NCI-H2171 treated with DMSO at 0.1 percent for 48 hours (cell line): Measurements from ENCODE around the gene MAML1.
A peak's percentile ranks its signal among the peaks of the same experiment; 100 is the strongest.
"Not testable (repeated sequence)": the region's sequence is repeated elsewhere in the genome, so short reads cannot be mapped to it uniquely, and the experiment has no call there.

Source experiments
- DNase-seq: peaks from one replicate; lab custom pipeline; 2025; lab: John Stamatoyannopoulos, UW

Gene MAML1, protein sequence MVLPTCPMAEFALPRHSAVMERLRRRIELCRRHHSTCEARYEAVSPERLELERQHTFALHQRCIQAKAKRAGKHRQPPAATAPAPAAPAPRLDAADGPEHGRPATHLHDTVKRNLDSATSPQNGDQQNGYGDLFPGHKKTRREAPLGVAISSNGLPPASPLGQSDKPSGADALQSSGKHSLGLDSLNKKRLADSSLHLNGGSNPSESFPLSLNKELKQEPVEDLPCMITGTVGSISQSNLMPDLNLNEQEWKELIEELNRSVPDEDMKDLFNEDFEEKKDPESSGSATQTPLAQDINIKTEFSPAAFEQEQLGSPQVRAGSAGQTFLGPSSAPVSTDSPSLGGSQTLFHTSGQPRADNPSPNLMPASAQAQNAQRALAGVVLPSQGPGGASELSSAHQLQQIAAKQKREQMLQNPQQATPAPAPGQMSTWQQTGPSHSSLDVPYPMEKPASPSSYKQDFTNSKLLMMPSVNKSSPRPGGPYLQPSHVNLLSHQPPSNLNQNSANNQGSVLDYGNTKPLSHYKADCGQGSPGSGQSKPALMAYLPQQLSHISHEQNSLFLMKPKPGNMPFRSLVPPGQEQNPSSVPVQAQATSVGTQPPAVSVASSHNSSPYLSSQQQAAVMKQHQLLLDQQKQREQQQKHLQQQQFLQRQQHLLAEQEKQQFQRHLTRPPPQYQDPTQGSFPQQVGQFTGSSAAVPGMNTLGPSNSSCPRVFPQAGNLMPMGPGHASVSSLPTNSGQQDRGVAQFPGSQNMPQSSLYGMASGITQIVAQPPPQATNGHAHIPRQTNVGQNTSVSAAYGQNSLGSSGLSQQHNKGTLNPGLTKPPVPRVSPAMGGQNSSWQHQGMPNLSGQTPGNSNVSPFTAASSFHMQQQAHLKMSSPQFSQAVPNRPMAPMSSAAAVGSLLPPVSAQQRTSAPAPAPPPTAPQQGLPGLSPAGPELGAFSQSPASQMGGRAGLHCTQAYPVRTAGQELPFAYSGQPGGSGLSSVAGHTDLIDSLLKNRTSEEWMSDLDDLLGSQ

DNA sequence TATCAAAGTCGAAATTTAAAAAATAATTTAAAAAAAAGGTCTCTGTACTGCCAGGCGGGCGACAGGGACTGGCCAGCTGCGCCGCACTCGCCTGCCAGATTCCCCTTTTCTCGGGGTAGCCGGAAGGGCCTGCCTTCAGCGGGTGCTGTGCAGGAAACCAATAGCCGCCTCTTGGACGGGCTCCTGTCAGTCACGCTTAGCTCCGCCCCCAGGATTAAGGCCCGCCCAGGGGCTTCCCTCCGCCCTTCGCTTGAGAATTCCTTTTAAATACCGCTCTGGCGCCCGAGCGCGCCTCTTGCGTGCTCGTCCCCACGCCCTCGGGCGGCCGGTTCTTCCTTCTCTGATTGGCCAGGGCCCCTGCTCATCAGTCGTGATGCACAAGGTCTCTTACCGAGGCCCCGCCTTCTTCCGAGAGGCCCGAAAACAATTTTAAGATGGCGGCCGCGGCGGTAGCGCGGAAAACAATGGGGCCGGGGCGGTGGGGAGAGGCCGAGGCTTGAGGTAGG, at the start of gene MAML1:
MAML1 (plus strand) TSS at position 411 of the 506 bp plus-strand sequence. CDS start 291 bp downstream, outside the sequence.
- peak; percentile 96 for DNase-seq

GRCh38 chr5:179689212-179689611, 43.4 kb upstream of the MAML1 start:
- DNase-seq: not testable (repeated sequence)

- no peak for DNase-seq
Measured at GRCh38 chr5:179694561-179694960, 38.1 kb upstream of the MAML1 start.

- no peak for DNase-seq
Measured at GRCh38 chr5:179696603-179697002, 36.0 kb upstream of the MAML1 start.

GRCh38 chr5:179697108-179697507, 35.5 kb upstream of the MAML1 start:
- DNase-seq: no peak

GRCh38 chr5:179697543-179697942, 35.1 kb upstream of the MAML1 start:
- DNase-seq: not testable (repeated sequence)

DNA sequence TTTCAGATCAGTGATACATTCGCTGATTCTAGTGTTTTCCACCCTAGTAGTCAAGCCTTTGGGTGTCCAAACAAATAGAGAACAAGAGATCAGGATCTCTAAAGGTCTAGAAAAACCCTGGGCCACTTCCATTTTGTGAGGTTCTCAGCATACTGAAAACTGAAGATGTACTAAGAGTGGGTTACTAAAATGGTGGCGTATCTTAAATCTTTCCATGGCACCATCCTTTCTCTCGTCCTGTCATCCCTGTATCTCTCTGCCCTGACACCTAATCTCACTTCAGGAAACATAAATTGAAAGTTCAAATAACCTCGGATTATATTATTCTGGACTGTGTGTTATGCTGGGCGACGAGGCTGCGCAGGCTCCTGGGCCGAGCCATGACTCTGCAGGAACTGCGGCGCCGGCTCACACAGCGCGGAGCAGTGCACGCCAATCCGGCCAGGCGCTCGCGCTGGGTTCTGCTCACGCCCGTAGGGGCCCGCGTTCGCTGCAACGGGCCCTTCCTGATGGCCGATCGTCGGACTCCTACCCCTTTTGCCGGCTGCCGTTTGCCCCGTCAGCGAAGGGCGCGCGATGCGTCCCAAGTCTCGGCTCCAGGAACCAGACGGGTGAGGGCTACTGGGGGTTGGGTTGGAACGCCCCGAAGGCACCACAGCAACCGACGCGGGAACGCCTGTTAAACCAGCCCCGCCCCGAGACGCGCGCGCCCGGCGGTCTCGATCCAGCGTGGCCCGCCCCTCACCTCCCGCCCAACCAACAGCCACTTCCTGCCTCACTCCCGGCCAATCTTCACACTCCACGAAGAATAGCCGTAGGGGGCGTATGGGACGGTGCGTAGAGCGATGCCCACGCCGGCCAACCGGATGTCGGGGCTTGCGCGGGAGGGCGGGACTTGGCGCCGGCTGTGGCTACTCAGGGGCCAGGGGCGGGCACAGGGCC, 34.4 kb upstream of the MAML1 start:
- DNase-seq: peak; percentile 94

DNA sequence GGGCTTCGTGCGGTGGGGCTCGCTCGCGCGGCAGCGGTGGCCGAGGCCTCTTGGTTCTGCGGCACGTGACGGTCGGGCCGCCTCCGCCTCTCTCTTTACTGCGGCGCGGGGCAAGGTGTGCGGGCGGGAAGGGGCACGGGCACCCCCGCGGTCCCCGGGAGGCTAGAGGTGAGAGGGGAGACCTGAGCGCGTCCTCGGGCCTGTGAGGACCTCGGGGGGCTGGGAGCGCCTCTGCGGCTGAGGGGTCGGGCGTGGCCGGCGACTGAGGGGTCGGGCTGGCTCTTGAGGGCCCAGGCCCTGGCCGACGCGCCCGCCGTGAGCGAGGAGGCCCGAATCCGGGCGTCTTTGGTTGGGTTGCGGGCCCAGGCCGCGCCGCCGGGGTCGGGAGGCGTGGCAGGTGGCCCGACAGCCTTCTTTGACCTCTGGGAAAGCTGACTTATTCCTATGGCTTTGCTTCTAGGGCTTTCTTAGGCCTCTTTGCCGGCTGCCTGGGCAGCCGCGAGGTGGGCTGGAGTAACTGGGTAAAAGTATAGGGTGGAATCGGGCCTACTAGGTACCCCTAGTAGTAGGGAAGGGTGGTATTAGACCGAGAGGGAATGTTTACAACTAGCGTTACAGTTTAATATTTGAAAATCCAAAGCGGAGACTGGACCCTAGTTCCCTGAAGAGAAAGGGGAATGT, 33.5 kb upstream of the MAML1 start, which contains the start of gene CANX:
CANX (plus strand) TSS at position 33 of the 681 bp plus-strand sequence. CDS start 6,715 bp downstream, outside the sequence.
- DNase-seq: no peak

GRCh38 chr5:179699616-179700237, 32.9 kb upstream of the MAML1 start:
- DNase-seq: no peak

DNA sequence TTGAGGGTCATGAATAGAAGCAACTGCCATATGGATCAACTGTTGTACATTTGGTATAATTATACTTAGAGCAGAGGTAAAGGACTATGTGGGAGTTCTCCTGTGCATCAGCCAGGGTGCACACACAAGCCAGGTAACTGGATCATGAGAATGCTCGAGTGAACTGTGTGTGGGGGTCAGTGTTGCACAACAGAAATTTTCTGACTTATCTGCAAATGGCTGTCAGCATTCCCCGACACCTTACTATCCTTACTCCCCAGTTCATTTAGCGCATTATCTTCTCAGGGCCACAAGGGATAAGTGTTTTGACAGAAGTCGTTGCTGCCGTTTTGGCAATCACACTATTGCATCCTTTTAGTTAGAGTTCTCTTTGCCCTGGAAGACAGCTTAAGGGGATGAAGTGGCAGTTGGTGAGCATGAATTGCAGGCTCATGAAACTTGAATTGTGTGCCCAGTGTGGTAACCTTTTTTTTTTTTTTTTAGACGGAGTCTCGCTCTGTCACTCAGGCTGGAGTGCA, 32.2 kb upstream of the MAML1 start:
- DNase-seq: no peak

DNA sequence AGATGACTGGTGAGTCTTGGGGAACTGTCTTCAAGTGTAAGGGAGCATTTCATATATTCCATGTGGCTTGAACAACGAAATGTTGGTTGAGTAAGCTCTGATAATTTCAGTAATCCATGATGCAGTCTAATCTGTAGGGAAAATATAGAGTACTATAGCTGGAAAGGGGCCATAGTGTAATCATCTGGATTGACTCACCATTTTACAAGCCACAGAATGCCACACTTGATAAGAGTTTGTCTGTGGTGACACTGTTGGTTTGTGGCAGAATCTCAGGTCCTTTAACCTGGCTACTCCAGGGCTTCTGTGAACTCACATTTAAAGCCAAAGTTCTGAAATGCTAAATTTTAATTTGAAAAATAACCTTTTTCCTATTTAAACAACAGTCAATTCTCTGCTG, 16.3 kb upstream of the MAML1 start:
- no peak for DNase-seq

DNA sequence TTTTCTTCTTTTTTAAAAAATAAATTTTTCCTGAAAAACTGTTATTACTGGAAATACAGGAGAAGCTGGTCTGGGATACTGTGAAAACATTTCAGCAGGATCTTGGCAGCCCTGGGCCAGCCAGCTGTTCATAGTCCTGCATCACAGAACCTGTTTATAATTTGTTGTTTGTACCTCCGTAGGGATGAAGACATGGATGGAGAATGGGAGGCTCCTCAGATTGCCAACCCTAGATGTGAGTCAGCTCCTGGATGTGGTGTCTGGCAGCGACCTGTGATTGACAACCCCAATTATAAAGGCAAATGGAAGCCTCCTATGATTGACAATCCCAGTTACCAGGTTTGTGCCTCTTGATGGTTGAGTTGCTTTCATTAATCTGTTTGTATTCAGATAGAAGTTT, 12.4 kb upstream of the MAML1 start:
- no peak for DNase-seq

DNA sequence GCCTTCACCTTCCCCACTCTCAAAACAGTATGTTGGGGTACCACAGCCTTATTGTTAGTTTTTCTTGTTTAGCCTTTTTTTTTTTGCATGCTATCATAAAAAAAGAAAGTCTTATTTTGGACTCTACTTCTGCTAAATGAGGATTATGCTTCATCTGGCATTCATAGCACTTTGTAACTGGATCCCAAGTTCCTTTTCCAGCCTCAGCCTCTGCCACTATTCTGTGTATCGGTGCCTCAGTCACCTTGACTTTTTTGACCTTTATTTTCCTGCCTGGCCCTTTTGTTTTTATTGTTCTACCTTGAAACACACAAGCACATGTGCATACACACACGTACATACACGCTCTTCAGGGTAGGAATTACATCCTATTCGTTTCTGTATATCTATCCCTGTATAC, 8.5 kb upstream of the MAML1 start:
- no peak for DNase-seq

DNA sequence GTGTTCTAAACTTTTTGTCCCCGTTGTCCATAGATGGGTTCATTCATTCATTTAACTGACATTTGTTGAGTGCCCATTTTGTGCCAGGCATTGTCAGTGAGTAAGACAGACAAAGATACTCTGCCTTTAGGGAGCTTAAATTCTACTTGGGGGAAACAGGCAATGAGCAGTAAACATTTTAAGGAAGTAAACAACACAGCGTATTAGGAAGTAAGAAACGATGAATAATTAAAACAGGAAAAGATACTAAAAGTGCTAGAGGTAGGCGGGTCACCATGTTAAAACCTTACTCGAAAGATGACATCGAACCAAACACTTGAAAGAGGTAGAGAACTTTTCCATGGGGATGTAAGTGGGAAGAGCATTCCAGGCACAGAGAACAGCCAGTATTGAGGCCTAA, 5.5 kb upstream of the MAML1 start:
- no peak for DNase-seq

DNA sequence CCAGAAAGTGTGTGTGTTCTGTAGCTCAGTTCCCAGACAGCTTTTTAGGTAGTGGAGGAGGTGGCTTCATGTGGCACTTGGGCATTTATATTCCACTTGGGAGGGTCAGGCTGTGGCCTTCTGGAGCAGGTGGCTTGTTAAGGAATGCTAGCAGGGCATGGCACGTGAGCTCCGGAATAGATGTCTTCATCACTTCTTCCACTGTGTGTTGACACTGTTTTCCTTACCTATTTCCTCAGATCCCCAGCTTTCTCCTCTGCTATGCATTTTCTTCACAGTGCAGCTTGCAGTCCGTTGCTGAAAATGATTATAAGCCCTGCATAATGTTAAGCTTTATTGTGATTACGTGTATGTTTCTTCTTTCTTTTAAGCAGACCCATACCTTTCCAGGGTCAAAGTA, 3.3 kb upstream of the MAML1 start:
- DNase-seq: no peak

DNA sequence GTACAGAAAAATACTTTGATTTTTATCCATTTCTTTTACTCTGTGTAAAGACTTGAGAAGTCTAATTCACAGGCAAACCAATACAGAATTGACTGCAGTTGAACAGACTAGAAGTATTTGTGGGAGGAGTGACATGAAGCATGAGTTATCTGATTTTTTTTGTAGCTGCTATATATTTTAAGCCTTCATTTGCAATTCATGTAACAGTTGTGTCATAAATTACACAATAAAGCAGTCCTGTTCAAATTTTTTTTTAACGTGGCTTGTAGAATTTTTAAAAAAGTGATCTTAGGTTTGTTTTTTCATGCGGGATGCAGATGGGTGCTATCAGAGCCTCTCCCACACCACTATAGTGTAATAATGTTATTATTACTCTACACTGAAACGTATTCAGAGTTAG, 2.9 kb upstream of the MAML1 start:
- DNase-seq: no peak

GRCh38 chr5:179730356-179730755, 2.3 kb upstream of the MAML1 start:
- DNase-seq: no peak

DNA sequence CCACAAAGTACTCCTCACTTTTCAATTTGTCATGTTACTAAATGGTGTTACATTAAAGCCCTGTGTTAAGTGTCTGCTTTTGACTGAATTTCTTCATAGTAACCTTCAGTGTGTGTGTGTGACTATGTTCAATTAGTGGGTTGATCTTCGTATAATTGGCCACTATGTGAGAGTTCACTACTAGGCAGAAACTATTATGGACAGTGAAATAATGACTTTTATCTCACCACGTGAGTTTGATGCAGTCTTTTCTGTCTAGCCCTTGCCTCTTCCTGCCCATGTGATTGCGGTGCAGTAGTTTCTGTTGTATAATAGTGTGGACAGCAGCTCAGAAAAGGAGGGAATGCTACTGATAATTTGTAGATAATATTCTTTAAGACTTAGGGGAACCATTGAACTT, 1.8 kb upstream of the MAML1 start:
- DNase-seq: no peak

GRCh38 chr5:179731791-179732411, 721 bp upstream of the MAML1 start:
- no peak for DNase-seq
